DMS 273 (cell line): ENCODE results near the gene GTF2H3.

ENCODE experiments used
- DNase-seq: peaks from one replicate; lab custom pipeline; 2025; ENCODE audit not compliant: unreplicated experiment; lab: John Stamatoyannopoulos, UW

The GTF2H3 gene

GRCh38 chr12:123707466-123707865 is 73.8 kb downstream of the GTF2H3 start:
- no peak for DNase-seq
